Measurements from ENCODE around the gene LSM2. TPM values are rescaled to one million over a fixed set of nuclear protein-coding genes. Genes with fewer than 3 reads are reported as not detected.
"Not testable (repeated sequence)": the region's sequence is repeated elsewhere in the genome, so short reads cannot be mapped to it uniquely, and the experiment has no call there.

LSM2 gene
- 10 to 100 TPM; 89.9 to 97.9 TPM for total RNA-seq

DNA sequence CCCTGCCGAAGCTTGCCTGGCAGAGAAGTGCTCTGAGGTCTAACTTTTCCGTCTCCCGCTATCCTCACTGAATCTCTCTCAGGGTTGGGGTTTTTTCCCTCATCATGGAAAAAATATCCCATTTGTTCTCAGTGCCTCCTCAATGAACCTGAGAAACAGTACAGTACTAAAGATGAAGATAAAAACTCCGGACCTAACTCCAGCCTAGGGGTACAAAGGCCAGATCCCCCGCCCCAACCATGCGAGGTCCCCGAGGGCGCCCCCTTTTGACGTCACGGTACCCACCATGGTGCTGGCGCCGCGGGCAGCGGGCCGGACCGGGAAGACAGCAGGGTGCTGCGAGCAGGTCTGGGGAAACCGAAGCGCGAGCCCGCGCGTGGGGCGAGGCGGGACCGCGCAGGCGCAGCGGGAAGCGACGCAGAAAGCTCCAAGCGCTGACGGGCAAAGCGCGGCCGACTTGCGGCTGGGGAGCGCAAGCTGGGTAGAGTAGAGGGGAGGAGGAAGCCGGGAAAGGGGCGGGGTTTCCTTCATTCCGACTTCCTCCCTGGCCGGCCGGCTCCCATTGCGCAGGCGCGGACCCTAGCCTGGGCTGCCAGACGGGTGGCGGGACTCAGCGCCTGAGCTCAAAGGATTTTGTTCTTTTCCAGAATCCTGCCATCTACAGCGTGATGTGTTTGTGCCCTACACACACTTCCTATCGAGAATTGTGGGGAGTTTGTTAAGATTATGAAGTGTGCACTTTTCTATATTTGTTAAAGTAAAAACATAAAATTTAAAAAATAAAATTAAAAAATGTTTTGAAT, at the start of gene LSM2:
Gene LSM2, minus strand, starts transcription at position 497 of the 803 bp plus-strand sequence. Its CDS starts 209 bp downstream, at position 288.
- Mint-ChIP-seq H3K4me3 (peak within 1 kb of the TSS; percentile 99), H3K36me3 (peaks cover 20% of the 10 kb centered on the region), H3K27me3 (no peaks in the 10 kb centered on the region), H3K9me3 (no peaks in the 10 kb centered on the region), H3K27ac (peak within 1 kb of the TSS; percentile 94), H3K4me1 (peaks cover 20% of the 10 kb centered on the region)
- DNase-seq (peak; percentile 98), ATAC-seq (ENCODE audit: low read depth) (peak; percentile 96)
- POLR2A ChIA-PET, result interaction anchor here (0.6 to 4.0 kb wide), 32 partner anchors 8 to 1165 kb away, joined by 3 to 66 read pairs (median 4); partner anchors contain the start of genes ABHD16A, C6orf47, CLIC1 and DDAH2

DNA sequence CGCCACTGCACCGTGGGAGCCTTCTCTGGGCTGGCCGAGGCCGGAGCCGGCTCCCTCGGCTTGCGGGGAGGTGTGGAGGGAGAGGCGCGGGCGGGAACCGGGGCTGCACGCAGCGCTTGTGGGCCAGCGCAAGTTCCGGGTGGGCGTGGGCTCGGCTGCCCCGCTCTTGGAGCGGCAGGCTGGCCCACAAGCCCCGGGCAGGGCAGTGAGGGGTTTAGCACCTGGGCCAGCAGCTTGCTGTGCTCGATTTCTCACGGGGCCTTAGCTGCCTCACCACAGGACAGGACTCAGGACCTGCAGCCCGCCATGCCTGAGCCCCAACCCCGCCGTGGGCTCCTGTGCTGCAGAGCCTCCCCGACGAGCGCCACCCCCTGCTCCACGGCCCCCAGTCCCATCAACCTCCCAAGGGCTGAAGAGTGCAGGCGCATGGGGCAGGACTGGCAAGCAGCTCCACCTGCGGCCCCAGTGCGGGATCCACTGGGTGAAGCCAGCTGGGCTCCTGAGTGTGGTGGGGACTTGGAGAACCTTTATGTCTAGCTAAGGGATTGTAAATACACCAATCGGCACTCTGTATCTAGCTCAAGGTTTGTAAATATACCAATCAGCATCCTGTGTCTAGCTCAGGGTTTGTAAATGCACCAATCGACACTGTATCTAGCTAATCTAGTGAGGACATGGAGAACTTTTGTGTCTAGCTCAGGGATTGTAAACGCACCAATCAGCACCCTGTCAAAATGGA, 45.4 kb upstream of the LSM2 start:
- H3K27me3 Mint-ChIP-seq; DNase-seq; H3K36me3 Mint-ChIP-seq; ATAC-seq (ENCODE audit: low read depth); H3K4me1 Mint-ChIP-seq; H3K27ac Mint-ChIP-seq; POLR2A ChIA-PET; H3K4me3 Mint-ChIP-seq; H3K9me3 Mint-ChIP-seq: not testable (repeated sequence)

DNA sequence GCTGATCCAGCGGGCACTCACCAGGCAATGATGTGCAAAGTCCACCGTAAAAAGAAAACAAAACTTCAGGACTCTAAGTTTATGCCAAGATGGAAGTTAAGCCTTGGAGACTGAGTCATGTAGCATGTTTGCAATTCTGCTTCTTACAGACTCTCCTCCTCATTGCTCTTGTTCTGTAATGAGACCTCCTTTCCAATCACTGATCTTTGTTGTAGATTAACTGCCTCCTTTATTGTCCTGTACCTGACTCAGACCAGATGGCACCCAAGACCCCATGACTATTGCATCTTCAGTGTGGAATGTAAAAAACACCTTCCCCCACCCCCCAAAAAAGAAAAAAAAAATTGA, 44.7 kb upstream of the LSM2 start:
- POLR2A ChIA-PET, result interaction anchor here (0.6 kb wide), 1 partner anchor 119 kb away, joined by 3 read pairs; no protein-coding TSS in a partner anchor
- no peaks in the 10 kb centered on the region for H3K9me3 Mint-ChIP-seq

GRCh38 chr6:31850765-31851484, 44.2 kb upstream of the LSM2 start:
- Mint-ChIP-seq H3K27me3 (no peaks in the 10 kb centered on the region), H3K4me1 (no peaks in the 10 kb centered on the region), H3K27ac (no peak overlapping the region), H3K4me3 (no peak overlapping the region), H3K36me3 (no peaks in the 10 kb centered on the region), H3K9me3 (no peaks in the 10 kb centered on the region)
- POLR2A ChIA-PET, result interaction anchor here (0.6 kb wide), 1 partner anchor 119 kb away, joined by 3 read pairs; no protein-coding TSS in a partner anchor
- DNase-seq (no peak), ATAC-seq (ENCODE audit: low read depth) (no peak)

More for the DNA sequence above, 44.7 kb upstream of the LSM2 start:
- Mint-ChIP-seq H3K4me1 (no peaks in the 10 kb centered on the region), H3K4me3 (no peak overlapping the region), H3K27me3 (no peaks in the 10 kb centered on the region), H3K36me3 (no peaks in the 10 kb centered on the region), H3K27ac (no peak overlapping the region)
- ATAC-seq (ENCODE audit: low read depth) (no peak), DNase-seq (no peak)

DNA sequence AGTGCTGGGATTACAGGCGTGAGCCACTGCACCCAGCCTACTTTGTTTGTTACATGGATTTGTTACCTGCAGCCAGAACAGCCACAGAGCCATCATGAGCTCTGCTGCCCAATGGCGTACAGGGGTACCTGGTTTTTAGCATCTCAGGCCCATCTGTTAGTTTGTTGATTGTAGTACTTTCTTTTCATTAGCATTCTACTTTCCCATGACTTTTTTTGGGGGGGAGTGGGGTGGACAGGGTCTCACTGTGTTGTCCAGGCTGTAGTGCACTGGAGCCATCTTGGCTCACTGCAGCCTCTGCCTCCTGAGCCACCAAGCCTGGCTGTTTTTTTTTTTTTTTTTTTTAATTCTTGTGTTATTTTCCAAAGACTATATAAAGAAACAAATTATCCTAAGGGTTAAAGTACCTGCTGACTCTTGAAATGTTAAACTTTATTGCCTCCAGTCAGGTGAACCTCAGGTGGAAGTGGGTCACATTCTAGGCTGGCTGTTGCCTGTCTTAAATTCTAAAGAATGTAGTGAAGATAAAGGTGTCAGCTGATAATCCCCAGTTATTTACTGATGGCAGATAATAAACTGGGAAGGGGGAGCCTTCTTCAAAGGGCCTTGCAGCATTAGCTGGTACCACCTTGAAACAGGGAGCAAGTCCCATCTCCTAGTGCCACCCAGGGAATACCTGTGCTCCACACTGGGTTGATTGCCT, 40.7 kb upstream of the LSM2 start:
- POLR2A ChIA-PET, result interaction anchor here (0.7 to 1.1 kb wide), 3 partner anchors 13 to 379 kb away, joined by 3 to 5 read pairs (median 4); partner anchors contain the start of gene HSPA1B

GRCh38 chr6:31844507-31844906, 37.7 kb upstream of the LSM2 start:
- no peak overlapping the region for H3K27ac Mint-ChIP-seq
- no peaks in the 10 kb centered on the region for H3K9me3 Mint-ChIP-seq
- ATAC-seq (ENCODE audit: low read depth), result no peak
- H3K4me1 Mint-ChIP-seq, result peaks cover 9% of the 10 kb centered on the region
- peaks cover 28% of the 10 kb centered on the region for H3K36me3 Mint-ChIP-seq
- H3K27me3 Mint-ChIP-seq, result no peaks in the 10 kb centered on the region
- no peak for DNase-seq
- no peak overlapping the region for H3K4me3 Mint-ChIP-seq
- POLR2A ChIA-PET, result interaction anchor here (1.4 kb wide), 1 partner anchor 18 kb away, joined by 5 read pairs; the partner anchor contains the start of gene NEU1

More for the DNA sequence above, 40.7 kb upstream of the LSM2 start:
- peaks cover 8% of the 10 kb centered on the region for H3K36me3 Mint-ChIP-seq
- H3K4me3 Mint-ChIP-seq, result no peak overlapping the region
- H3K27me3 Mint-ChIP-seq, result no peaks in the 10 kb centered on the region
- H3K9me3 Mint-ChIP-seq, result no peaks in the 10 kb centered on the region
- no peak for ATAC-seq (ENCODE audit: low read depth)
- H3K27ac Mint-ChIP-seq, result no peak overlapping the region
- H3K4me1 Mint-ChIP-seq, result peaks cover 3% of the 10 kb centered on the region
- DNase-seq, result no peak

- Mint-ChIP-seq H3K27me3 (no peaks in the 10 kb centered on the region), H3K9me3 (no peaks in the 10 kb centered on the region), H3K36me3 (peaks cover 42% of the 10 kb centered on the region), H3K27ac (no peak overlapping the region), H3K4me1 (peaks cover 22% of the 10 kb centered on the region), H3K4me3 (no peak overlapping the region)
- POLR2A ChIA-PET, result no interaction called here
- ATAC-seq (ENCODE audit: low read depth), result no peak
- no peak for DNase-seq
Measured at GRCh38 chr6:31842053-31842452, 35.3 kb upstream of the LSM2 start.

GRCh38 chr6:31839779-31840126, 33.0 kb upstream of the LSM2 start:
- ATAC-seq (ENCODE audit: low read depth); DNase-seq; H3K27ac Mint-ChIP-seq; H3K4me3 Mint-ChIP-seq; H3K9me3 Mint-ChIP-seq; H3K27me3 Mint-ChIP-seq: not testable (repeated sequence)
- Mint-ChIP-seq H3K4me1 (peaks cover 29% of the 10 kb centered on the region), H3K36me3 (peaks cover 49% of the 10 kb centered on the region)
- POLR2A ChIA-PET, result interaction anchor here (0.7 to 1.3 kb wide), 2 partner anchors 23 to 224 kb away, joined by 3 read pairs; partner anchors contain the start of gene NEU1

- Mint-ChIP-seq H3K4me1 (peaks cover 29% of the 10 kb centered on the region), H3K9me3 (no peaks in the 10 kb centered on the region), H3K27ac (peak overlapping the region; percentile 45), H3K4me3 (peak overlapping the region; percentile 50), H3K27me3 (no peaks in the 10 kb centered on the region), H3K36me3 (peaks cover 50% of the 10 kb centered on the region)
- POLR2A ChIA-PET, result interaction anchor here (0.6 to 1.5 kb wide), 4 partner anchors 10 to 187 kb away, joined by 3 to 5 read pairs (median 4); partner anchors contain the start of genes BAG6, DDAH2 and LSM2
- ATAC-seq (ENCODE audit: low read depth), result no peak
- DNase-seq, result no peak
Measured at GRCh38 chr6:31838968-31839367, 32.2 kb upstream of the LSM2 start.

DNA sequence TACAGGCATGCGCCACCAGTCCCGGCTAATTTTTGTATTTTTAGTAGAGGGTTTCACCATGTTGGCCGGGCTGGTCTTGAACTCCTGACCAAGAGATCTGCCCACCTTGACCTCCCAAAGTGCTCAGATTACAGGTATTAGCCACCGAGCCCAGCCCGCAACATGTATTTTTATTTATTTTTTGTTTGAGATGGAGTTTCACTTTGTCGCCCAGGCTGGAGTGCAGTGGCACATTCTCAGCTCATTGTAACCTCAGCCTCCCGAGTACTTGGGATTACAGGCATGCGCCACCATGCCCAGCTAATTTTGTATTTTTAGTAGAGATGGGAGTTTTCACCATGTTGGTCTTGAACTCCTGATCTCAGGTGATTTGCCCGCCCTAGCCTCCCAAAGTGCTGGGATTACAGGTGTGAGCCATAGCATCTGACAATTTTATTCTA, 31.4 kb upstream of the LSM2 start:
- not testable (repeated sequence) for ATAC-seq (ENCODE audit: low read depth); H3K27me3 Mint-ChIP-seq

DNA sequence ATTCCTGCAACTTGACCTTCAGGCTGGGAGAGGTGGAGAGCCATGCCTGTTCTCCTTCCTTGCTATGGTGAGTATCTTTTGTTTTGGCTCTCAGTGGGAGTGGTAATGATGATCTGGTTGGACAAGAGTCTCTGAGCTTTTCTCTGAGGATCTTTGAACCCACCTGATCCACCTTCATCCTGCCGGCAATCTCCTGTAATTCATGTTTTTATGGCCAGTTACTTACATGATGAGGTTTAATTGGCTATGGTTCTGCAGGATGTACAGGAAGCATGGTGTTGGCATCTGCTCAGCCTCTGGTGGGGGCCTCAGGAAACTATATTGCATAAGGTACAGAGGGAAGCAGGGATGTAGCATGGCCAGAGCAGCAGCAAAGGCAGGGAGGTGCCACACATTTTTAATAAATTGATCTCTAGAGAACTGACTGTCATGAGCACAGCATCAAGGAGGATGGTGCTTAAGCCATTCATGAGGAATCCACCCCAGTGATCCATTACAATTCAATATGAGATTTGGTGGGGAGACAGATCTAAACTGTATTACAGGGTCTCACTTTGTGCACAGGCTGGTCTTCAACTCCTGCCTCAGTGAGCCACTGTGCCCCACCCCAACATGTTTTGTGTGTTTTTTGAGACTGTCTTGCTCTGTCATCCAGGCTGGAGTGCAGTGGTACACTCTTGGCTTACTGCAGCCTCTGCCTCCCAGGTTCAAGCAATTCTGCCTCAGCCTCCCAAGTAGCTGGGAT, 30.8 kb upstream of the LSM2 start:
- Mint-ChIP-seq H3K27me3 (no peaks in the 10 kb centered on the region), H3K9me3 (no peaks in the 10 kb centered on the region), H3K4me3 (peak overlapping the region; percentile 84), H3K36me3 (peaks cover 50% of the 10 kb centered on the region), H3K4me1 (peaks cover 31% of the 10 kb centered on the region), H3K27ac (peak overlapping the region; percentile 93)
- no peak for ATAC-seq (ENCODE audit: low read depth)
- DNase-seq, result no peak
- POLR2A ChIA-PET, result interaction anchor here (0.9 to 3.0 kb wide), 6 partner anchors 22 to 296 kb away, joined by 3 to 30 read pairs (median 4); partner anchors contain the start of genes C6orf47, DDX39B, EHMT2 and LSM2

More for the DNA sequence above, 31.4 kb upstream of the LSM2 start:
- Mint-ChIP-seq H3K4me3 (peak overlapping the region; percentile 84), H3K27ac (peak overlapping the region; percentile 93), H3K4me1 (peaks cover 31% of the 10 kb centered on the region), H3K36me3 (peaks cover 50% of the 10 kb centered on the region)
- DNase-seq, H3K9me3 Mint-ChIP-seq: not testable (repeated sequence)
- POLR2A ChIA-PET, result interaction anchor here (0.6 to 1.5 kb wide), 4 partner anchors 11 to 109 kb away, joined by 3 to 5 read pairs (median 4); partner anchors contain the start of genes DDAH2, EHMT2 and LSM2

Measured in activated naive CD8-positive, alpha-beta T cell treated with anti-CD3 and anti-CD28 coated beads, Interleukin-2, amount 10 ng/mL, durations not matched to agents 7 days and 5 days (primary cell).